Vagina (tissue), 2 donors: ENCODE results near the gene PRRT2.

ENCODE experiments used
- CTCF ChIP-seq, 3 experiments: fragments of 450-650 bp in 2 of 3; fragments of 200-600 bp in 1 of 3; sonication (generic) in 1 of 3; IDR thresholded peaks; one replicate each; pipeline ENCODE4 v1.5.1; 2017 to 2019; ENCODE audit warnings: antibody characterized with exemption in 3 of 3, mild to moderate bottlenecking in 2 of 3, moderate library complexity in 2 of 3
- POLR2A ChIP-seq, 2 donors: fragments of 450-650 bp; IDR thresholded peaks; one replicate each; pipeline ENCODE4 v1.6.1; 2017; ENCODE audit warnings: antibody characterized with exemption in 2 of 2, mild to moderate bottlenecking in 2 of 2, moderate library complexity in 2 of 2

- TF ChIP-seq POLR2A (IDR thresholded peaks at IDR 0.05) (no peak), CTCF (IDR thresholded peaks at IDR 0.05) (no peak)
Observed at GRCh38 chr16:29836623-29837022, 24.6 kb downstream of the PRRT2 start.
